ENCODE measurements around the gene GNG7. TPM values are rescaled to one million over a fixed set of nuclear protein-coding genes. Genes with fewer than 3 reads are reported as not detected.
"Not testable (repeated sequence)": the region's sequence is repeated elsewhere in the genome, so short reads cannot be mapped to it uniquely, and the experiment has no call there.

GNG7 gene
- total RNA-seq, 1 donor = 0.45 TPM

DNA sequence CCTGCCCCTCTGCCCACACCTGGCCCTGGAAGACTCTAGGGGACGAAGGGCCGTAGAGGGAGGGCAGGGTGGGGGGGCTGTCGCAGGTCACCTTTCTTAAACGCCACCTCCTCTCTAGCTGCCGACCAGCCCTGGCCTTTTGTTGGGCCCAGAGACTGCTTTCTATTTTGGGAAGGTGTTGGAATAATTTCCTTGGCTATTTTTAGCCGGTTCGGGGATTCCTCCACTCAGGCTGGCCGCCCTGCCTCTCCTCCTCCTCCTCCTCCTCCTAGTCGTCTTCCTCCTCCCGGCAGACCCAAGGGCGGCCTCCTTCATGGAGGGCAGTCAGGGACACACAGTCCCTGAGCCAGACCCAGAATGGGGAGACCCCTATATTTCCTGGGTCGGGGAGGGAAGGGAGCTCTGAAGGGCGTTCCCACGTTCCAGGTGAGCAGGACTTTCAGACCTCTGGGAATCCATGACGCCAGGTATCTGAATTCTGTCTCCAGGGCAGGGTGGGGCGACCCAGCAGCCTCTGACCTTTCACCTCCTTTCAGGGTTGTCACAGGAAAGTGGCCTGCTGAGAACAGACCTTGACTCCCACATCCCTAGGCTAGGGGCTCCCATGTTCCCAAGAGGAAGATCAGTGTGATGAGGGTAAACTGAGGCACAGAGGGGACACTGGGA, 206.7 kb downstream of the GNG7 start:
- peak; percentile 55 for DNase-seq (ENCODE audit: low read depth)
- H3K4me3 ChIP-seq (ENCODE audit: low read depth, low read length) = peak overlapping the region; percentile 68
- TF ChIP-seq CTCF (IDR thresholded peaks at IDR 0.05; ENCODE audit: insufficient read depth, low read length) = no peak

GRCh38 chr19:2495130-2495641, 207.3 kb downstream of the GNG7 start:
- DNase-seq (ENCODE audit: low read depth) = peak; percentile 74
- H3K4me3 ChIP-seq (ENCODE audit: low read depth, low read length) = peak overlapping the region; percentile 68
- TF ChIP-seq CTCF (IDR thresholded peaks at IDR 0.05; ENCODE audit: insufficient read depth, low read length) = no peak

- peak; percentile 81 for DNase-seq (ENCODE audit: low read depth)
- TF ChIP-seq CTCF (IDR thresholded peaks at IDR 0.05; ENCODE audit: insufficient read depth, low read length) = no peak
- H3K4me3 ChIP-seq (ENCODE audit: low read depth, low read length) = peak overlapping the region; percentile 68
These were observed 207.9 kb downstream of the GNG7 start for GRCh38 chr19:2494447-2495129.

DNA sequence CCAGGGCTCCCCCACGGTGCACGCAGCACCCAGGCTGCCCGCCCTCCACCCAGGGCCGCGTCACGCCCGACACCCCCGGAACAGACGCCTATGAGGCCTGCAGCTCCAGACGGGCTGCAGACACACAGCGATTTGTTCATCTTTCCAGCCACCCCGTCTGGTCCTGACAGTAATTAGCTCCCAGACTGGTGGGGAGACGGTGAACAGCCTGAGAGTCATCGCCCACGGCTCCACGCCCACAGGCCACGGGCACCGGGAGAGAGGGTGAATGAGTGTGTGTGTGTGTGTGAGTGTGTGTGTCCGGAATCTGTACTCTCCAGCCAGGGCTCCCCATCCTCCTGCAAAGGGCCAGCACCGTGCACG, 208.4 kb downstream of the GNG7 start:
- peak overlapping the region; percentile 68 for H3K4me3 ChIP-seq (ENCODE audit: low read depth, low read length)
- peak; percentile 61 for DNase-seq (ENCODE audit: low read depth)
- TF ChIP-seq CTCF (IDR thresholded peaks at IDR 0.05; ENCODE audit: insufficient read depth, low read length) = no peak

- H3K4me3 ChIP-seq (ENCODE audit: low read depth, low read length); DNase-seq (ENCODE audit: low read depth): not testable (repeated sequence)
These were observed 209.0 kb downstream of the GNG7 start for GRCh38 chr19:2493448-2493847.

- DNase-seq (ENCODE audit: low read depth) = no peak
- H3K4me3 ChIP-seq (ENCODE audit: low read depth, low read length) = no peak overlapping the region
- no peak for TF ChIP-seq CTCF (IDR thresholded peaks at IDR 0.05; ENCODE audit: insufficient read depth, low read length)
These were observed 209.6 kb downstream of the GNG7 start for GRCh38 chr19:2492870-2493269.

DNA sequence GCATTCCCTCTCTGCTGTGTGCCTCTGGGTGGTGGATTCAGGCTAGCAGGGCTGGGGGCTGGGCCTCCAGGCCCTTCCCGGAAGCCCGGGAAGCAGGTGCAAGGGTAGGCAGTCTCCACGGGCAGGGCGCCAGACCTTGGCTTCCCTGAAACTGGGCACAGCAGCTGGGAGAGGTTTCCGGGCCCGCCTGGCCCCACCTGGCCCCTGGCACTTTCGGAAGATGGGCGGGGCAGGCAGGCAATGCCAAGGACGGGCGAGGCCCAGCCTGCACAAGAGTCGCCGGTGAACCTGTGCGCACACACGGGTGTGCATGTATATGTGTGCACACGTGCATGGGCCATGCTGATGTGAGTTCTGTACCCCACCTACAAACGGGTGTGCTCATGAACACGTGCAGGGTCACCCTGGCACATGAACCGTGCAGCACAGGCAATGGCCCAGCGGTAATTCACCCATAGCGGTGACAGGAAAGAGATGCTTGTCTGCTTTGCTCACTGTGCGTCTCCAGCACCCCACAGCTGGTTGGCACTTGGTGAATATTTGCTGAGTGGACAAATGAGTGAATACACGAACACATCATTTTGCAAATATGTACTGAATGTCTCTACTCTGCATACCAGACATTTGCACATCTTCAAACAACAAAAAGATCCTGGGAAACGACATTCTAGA, 211.2 kb downstream of the GNG7 start:
- TF ChIP-seq CTCF (IDR thresholded peaks at IDR 0.05; ENCODE audit: insufficient read depth, low read length) = no peak
- no peak overlapping the region for H3K4me3 ChIP-seq (ENCODE audit: low read depth, low read length)
- peak; percentile 70 for DNase-seq (ENCODE audit: low read depth)

All from fibroblast of the aortic adventitia (primary cell).